ENCODE results near the gene TEAD4. TPM values are rescaled to one million over a fixed set of nuclear protein-coding genes. Genes with fewer than 3 reads are reported as not detected.

TEAD4 gene
- total RNA-seq, 1 experiment from 2014 or later, result 127 TPM

GRCh38 chr12:3018284-3019004, 59.2 kb downstream of the TEAD4 start:
- Histone ChIP-seq H3K4ac (ENCODE audit: low read depth, low read length) (no peak overlapping the region), H3K14ac (ENCODE audit: insufficient read depth, low read length) (no peak overlapping the region), H3K23me2 (ENCODE audit: insufficient read length, low read depth, low read length, poor library complexity, severe bottlenecking) (no peaks in the 10 kb centered on the region), H2AFZ (ENCODE audit: low read length) (no peak overlapping the region), H3K9me3 (ENCODE audit: control insufficient read depth, low read depth, low read length) (no peaks in the 10 kb centered on the region), H2BK15ac (ENCODE audit: low read depth, low read length) (no peak overlapping the region), H3K9ac (ENCODE audit: extremely low read depth, insufficient read length, low read length) (no peak overlapping the region), H3T11ph (ENCODE audit: low read length) (no peak overlapping the region), H2BK5ac (ENCODE audit: insufficient read length, low read length) (no peak overlapping the region), H3K4me1 (ENCODE audit: insufficient read depth, low read length) (no peaks in the 10 kb centered on the region), H2AK5ac (ENCODE audit: insufficient read length, low read length) (no peak overlapping the region), H3K23ac (ENCODE audit: insufficient read length, low read depth, low read length) (no peak overlapping the region), H3K27ac (ENCODE audit: insufficient read length, low read depth, low read length) (no peak overlapping the region), H4K5ac (ENCODE audit: insufficient read length, low read depth, low read length) (no peak overlapping the region), H2BK12ac (ENCODE audit: insufficient read length, low read depth, low read length) (no peak overlapping the region), H3K56ac (ENCODE audit: insufficient read length, low read depth, low read length) (no peak overlapping the region), H4K20me1 (ENCODE audit: control insufficient read depth, insufficient read depth, insufficient read length) (no peaks in the 10 kb centered on the region), H3K79me2 (ENCODE audit: insufficient read depth, low read length) (no peaks in the 10 kb centered on the region), H3K27me3 (ENCODE audit: insufficient read depth, low read length) (no peaks in the 10 kb centered on the region), H2BK120ac (ENCODE audit: low read depth, low read length, poor library complexity, severe bottlenecking) (no peak overlapping the region), H3K18ac (ENCODE audit: insufficient read length, low read depth, low read length) (no peak overlapping the region), H2BK20ac (ENCODE audit: low read depth, low read length, poor library complexity, severe bottlenecking) (no peak overlapping the region), H3K79me1 (ENCODE audit: insufficient read depth, low read depth, low read length, poor library complexity, severe bottlenecking) (no peaks in the 10 kb centered on the region), H4K91ac (ENCODE audit: insufficient read length, low read depth, low read length) (no peak overlapping the region), H4K8ac (replicated peaks; ENCODE audit: insufficient read length, low read depth, low read length) (no peak overlapping the region), H3K4me2 (ENCODE audit: insufficient read depth, insufficient read length, low read length) (no peak overlapping the region)
- no peaks in the 10 kb centered on the region for H3K9me3 Mint-ChIP-seq
- no peak for DNase-seq
- H3K27me3 Mint-ChIP-seq (ENCODE audit: low read depth), result no peaks in the 10 kb centered on the region
- 0 out of 4 replicates have a peak, but pooled peaks cover 0 to 4% of the 10 kb centered on the region in 2 experiments for H3K4me1 Mint-ChIP-seq
- TF ChIP-seq CTCF (conservative IDR thresholded peaks at IDR 0.05), result no peak
- no peak overlapping the region for H3K4me3 Mint-ChIP-seq
- H3K36me3 Mint-ChIP-seq (ENCODE audit: insufficient read depth in 1 of 3, low read depth in 3 of 3), result peaks cover 45 to 85% (median 55%) of the 10 kb centered on the region in 3 experiments; a peak in 6 of 7 replicates
- no CpG with 5 or more reads among the region's 15 CpGs for WGBS (ENCODE audit: extremely low coverage, insufficient read length, low lambda C conversion rate)
- H3K27ac Mint-ChIP-seq, result 0 out of 7 replicates have a peak overlapping the region, but pooled peaks of 1 of the 3 experiments have one; percentile 35
